ENCODE results near the gene NUP93. TPM values are rescaled to one million over a fixed set of nuclear protein-coding genes. Genes with fewer than 3 reads are reported as not detected.

Gene NUP93
- total and polyA plus RNA-seq, 9 of the 15 experiments (the other 6 are each of a cell fraction or from before 2014, with no cell fraction given): 92.0 to 162 (median 121) TPM

DNA sequence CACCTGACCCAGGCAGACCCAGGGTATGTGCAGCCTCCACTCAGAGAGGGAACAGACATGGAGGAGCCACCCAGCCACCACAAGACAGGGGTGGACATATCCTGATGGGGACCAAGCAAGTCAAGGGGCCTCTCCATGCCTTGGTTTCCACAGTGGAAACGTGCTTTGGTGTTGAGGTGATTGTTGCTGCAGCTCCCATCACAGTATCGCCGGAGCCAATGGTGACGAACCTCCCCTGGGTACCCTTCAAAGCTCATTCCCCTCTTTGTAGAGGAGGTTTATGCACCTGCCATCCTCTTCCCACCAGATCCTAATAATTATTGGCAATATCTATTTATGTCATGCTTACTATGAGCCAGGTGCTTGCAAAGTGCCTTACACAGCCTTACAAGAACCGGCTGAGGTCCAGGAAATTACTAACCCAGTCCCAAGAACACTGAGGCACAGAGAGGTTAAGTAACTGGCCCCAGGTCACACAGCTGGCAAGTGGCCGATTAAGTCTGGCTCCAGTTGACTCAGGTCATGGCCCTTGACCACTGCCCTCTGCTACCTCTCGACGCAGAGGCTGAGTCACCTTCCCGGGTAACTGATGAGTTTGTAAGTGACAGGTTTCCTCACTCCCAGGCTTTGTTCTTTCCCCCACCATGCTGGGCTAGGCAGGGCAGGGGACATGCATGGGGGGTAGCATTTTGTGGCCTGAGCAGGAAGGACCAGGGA lies 155.7 kb downstream of the NUP93 start (continued):
- TF ChIP-seq, protein P1, sequence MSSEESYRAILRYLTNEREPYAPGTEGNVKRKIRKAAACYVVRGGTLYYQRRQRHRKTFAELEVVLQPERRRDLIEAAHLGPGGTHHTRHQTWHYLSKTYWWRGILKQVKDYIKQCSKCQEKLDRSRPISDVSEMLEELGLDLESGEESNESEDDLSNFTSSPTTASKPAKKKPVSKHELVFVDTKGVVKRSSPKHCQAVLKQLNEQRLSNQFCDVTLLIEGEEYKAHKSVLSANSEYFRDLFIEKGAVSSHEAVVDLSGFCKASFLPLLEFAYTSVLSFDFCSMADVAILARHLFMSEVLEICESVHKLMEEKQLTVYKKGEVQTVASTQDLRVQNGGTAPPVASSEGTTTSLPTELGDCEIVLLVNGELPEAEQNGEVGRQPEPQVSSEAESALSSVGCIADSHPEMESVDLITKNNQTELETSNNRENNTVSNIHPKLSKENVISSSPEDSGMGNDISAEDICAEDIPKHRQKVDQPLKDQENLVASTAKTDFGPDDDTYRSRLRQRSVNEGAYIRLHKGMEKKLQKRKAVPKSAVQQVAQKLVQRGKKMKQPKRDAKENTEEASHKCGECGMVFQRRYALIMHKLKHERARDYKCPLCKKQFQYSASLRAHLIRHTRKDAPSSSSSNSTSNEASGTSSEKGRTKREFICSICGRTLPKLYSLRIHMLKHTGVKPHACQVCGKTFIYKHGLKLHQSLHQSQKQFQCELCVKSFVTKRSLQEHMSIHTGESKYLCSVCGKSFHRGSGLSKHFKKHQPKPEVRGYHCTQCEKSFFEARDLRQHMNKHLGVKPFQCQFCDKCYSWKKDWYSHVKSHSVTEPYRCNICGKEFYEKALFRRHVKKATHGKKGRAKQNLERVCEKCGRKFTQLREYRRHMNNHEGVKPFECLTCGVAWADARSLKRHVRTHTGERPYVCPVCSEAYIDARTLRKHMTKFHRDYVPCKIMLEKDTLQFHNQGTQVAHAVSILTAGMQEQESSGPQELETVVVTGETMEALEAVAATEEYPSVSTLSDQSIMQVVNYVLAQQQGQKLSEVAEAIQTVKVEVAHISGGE (CRISPR knock-in tag; IDR thresholded peaks at IDR 0.05): no peak
- TF ChIP-seq BRD4 (IDR thresholded peaks at IDR 0.05) (no peak), SP1 (CRISPR knock-in tag; IDR thresholded peaks at IDR 0.05) (no peak), COPS2 (conservative IDR thresholded peaks at IDR 0.05) (no peak), PKNOX1 (IDR thresholded peaks at IDR 0.05) (peak; percentile 51; the same call in 1 of the 2 replicates), HES1 (IDR thresholded peaks at IDR 0.05; ENCODE audit: low read depth) (no peak), RCOR1 (IDR thresholded peaks at IDR 0.05; ENCODE audit: borderline replicate concordance in 1 of 2, low read depth in 2 of 2, low read length in 2 of 2) (peak in 1 of 2 experiments; percentile 29; a peak in 1 of 4 replicates), FOS (IDR thresholded peaks at IDR 0.05; ENCODE audit: extremely low read depth, insufficient read length) (no peak), ELF4 (CRISPR knock-in tag; IDR thresholded peaks at IDR 0.05) (no peak), SMAD3 (CRISPR knock-in tag; conservative IDR thresholded peaks at IDR 0.05) (no peak), SNRNP70 (optimal IDR thresholded peaks at IDR 0.05; ENCODE audit: low read depth, low read length) (no peak), MCM3 (IDR thresholded peaks at IDR 0.05) (no peak), U2AF2 (optimal IDR thresholded peaks at IDR 0.05; ENCODE audit: low read depth, low read length) (no peak), ZNF140 (CRISPR knock-in tag; IDR thresholded peaks at IDR 0.05) (no peak), PRMT5 (CRISPR knock-in tag; IDR thresholded peaks at IDR 0.05) (no peak), RAD51 (IDR thresholded peaks at IDR 0.05; ENCODE audit: borderline replicate concordance, low read depth) (no peak), CREB1 (IDR thresholded peaks at IDR 0.05) (no peak), CREB1 (CRISPR knock-in tag; IDR thresholded peaks at IDR 0.05) (no peak), POLR2H (tag; IDR thresholded peaks at IDR 0.05; ENCODE audit: low read depth) (no peak), ZNF175 (CRISPR knock-in tag; IDR thresholded peaks at IDR 0.05; ENCODE audit: low read depth) (no peak)
- TF ChIP-seq, protein P2, sequence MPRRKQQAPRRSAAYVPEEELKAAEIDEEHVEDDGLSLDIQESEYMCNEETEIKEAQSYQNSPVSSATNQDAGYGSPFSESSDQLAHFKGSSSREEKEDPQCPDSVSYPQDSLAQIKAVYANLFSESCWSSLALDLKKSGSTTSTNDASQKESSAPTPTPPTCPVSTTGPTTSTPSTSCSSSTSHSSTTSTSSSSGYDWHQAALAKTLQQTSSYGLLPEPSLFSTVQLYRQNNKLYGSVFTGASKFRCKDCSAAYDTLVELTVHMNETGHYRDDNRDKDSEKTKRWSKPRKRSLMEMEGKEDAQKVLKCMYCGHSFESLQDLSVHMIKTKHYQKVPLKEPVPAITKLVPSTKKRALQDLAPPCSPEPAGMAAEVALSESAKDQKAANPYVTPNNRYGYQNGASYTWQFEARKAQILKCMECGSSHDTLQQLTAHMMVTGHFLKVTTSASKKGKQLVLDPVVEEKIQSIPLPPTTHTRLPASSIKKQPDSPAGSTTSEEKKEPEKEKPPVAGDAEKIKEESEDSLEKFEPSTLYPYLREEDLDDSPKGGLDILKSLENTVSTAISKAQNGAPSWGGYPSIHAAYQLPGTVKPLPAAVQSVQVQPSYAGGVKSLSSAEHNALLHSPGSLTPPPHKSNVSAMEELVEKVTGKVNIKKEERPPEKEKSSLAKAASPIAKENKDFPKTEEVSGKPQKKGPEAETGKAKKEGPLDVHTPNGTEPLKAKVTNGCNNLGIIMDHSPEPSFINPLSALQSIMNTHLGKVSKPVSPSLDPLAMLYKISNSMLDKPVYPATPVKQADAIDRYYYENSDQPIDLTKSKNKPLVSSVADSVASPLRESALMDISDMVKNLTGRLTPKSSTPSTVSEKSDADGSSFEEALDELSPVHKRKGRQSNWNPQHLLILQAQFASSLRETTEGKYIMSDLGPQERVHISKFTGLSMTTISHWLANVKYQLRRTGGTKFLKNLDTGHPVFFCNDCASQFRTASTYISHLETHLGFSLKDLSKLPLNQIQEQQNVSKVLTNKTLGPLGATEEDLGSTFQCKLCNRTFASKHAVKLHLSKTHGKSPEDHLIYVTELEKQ (CRISPR knock-in tag; IDR thresholded peaks at IDR 0.05): no peak

All from K562 (cell line).